ENCODE data around the gene HDDC3. TPM values are rescaled to one million over a fixed set of nuclear protein-coding genes. Genes with fewer than 3 reads are reported as not detected.

The HDDC3 gene
- total RNA-seq (2013): 14.8 TPM
- polyA plus RNA-seq (10 to 100 TPM; 11.6 to 19.7 (median 14.8) TPM), polyA minus RNA-seq (9.7 and 17.2 TPM in 2 replicates), total RNA-seq (0.35 to 7.2 (median 3.4) reads per million in 11 experiments)

- DNase-seq: peak; percentile 81 to 84 (median 82)
- Histone ChIP-seq H3K79me2 (ENCODE audit: insufficient read depth, low read length) (peaks cover 35% of the 10 kb centered on the region), H3K9ac (ENCODE audit: insufficient read depth, low read length, poor library complexity, severe bottlenecking) (peak within 1 kb of the TSS; percentile 77), H4K20me1 (ENCODE audit: insufficient read depth, low read length) (no peaks in the 10 kb centered on the region), H3K4me1 (ENCODE audit: control insufficient read depth in 1 of 2, insufficient read depth in 2 of 2, low read length in 2 of 2) (peaks cover 63 to 87% of the 10 kb centered on the region in 2 donors), H2AFZ (ENCODE audit: insufficient read depth, low read depth, low read length, poor library complexity, severe bottlenecking) (peak within 1 kb of the TSS; percentile 88), H3K9me3 (replicated peaks in 1 of 2; ENCODE audit: control insufficient read depth in 1 of 2, insufficient read depth in 1 of 2, low read length in 2 of 2) (no peaks in the 10 kb centered on the region), H3K27me3 (ENCODE audit: control insufficient read depth in 2 of 2, insufficient read depth in 2 of 2, low read length in 2 of 2) (no peaks in the 10 kb centered on the region), H3K36me3 (replicated peaks in 1 of 2; ENCODE audit: control insufficient read depth in 1 of 2, insufficient read depth in 2 of 2, low read length in 2 of 2) (no peaks in the 10 kb centered on the region), H3K27ac (ENCODE audit: low read depth in 1 of 2, low read length in 2 of 2) (peak within 1 kb of the TSS; percentile 81 to 96), H3K4me2 (replicated peaks; ENCODE audit: extremely low read depth, low read length, poor library complexity, severe bottlenecking) (peak within 1 kb of the TSS; percentile 98), H3K4me3 (replicated peaks in 1 of 3; ENCODE audit: low read depth in 2 of 3, low read length in 3 of 3) (peak within 1 kb of the TSS; percentile 51 to 81 (median 63))
- peak within 1 kb of the TSS; percentile 88 to 97 for H3K4me3 Mint-ChIP-seq
- intact Hi-C loops (cut with micrococcal nuclease): loop anchor here in 1 of 2 donors (2.0 to 5.0 kb wide), 2 partner anchors 15 to 35 kb away; no protein-coding TSS in a partner anchor
- peaks cover 10% of the 10 kb centered on the region in 2 donors for H3K36me3 Mint-ChIP-seq
- H3K27ac Mint-ChIP-seq: peak within 1 kb of the TSS; percentile 92 to 97 (median 97)
- peak; percentile 89 for TF ChIP-seq CTCF (IDR thresholded peaks at IDR 0.05)
- under 1% methylated on average over 37 of the region's 52 CpGs for WGBS (ENCODE audit: insufficient coverage)
- peaks cover 0 to 2% (median 0%) of the 10 kb centered on the region in 3 donors for H3K27me3 Mint-ChIP-seq (ENCODE audit: low read depth in 3 of 3)
- H3K9me3 Mint-ChIP-seq: no peaks in the 10 kb centered on the region
- peaks cover 53% of the 10 kb centered on the region for H3K4me1 Mint-ChIP-seq
Measured at GRCh38 chr15:90931828-90932659, at the start of gene HDDC3. TSS of gene HDDC3 (minus strand) at chr15:90932549. CDS start at chr15:90932540, 9 bp downstream.

- H3K9me3 Mint-ChIP-seq: no peaks in the 10 kb centered on the region
- Histone ChIP-seq H4K20me1 (ENCODE audit: insufficient read depth, low read length) (no peaks in the 10 kb centered on the region), H3K79me2 (ENCODE audit: insufficient read depth, low read length) (peaks cover 61% of the 10 kb centered on the region), H3K4me1 (ENCODE audit: control insufficient read depth in 1 of 2, insufficient read depth in 2 of 2, low read length in 2 of 2) (peaks cover 12 to 14% of the 10 kb centered on the region in 2 donors), H3K36me3 (replicated peaks in 1 of 2; ENCODE audit: control insufficient read depth in 1 of 2, insufficient read depth in 2 of 2, low read length in 2 of 2) (peaks cover 16 to 41% of the 10 kb centered on the region in 2 donors), H3K27ac (ENCODE audit: low read depth in 1 of 2, low read length in 2 of 2) (peak overlapping the region; percentile 38 to 78), H2AFZ (ENCODE audit: insufficient read depth, low read depth, low read length, poor library complexity, severe bottlenecking) (peak overlapping the region; percentile 36), H3K4me2 (replicated peaks; ENCODE audit: extremely low read depth, low read length, poor library complexity, severe bottlenecking) (peak overlapping the region; percentile 52), H3K27me3 (ENCODE audit: control insufficient read depth in 2 of 2, insufficient read depth in 2 of 2, low read length in 2 of 2) (no peaks in the 10 kb centered on the region), H3K4me3 (replicated peaks in 1 of 3; ENCODE audit: low read depth in 2 of 3, low read length in 3 of 3) (peak overlapping the region in 1 of 3 experiments; percentile 43), H3K9me3 (replicated peaks in 1 of 2; ENCODE audit: control insufficient read depth in 1 of 2, insufficient read depth in 1 of 2, low read length in 2 of 2) (no peaks in the 10 kb centered on the region), H3K9ac (ENCODE audit: insufficient read depth, low read length, poor library complexity, severe bottlenecking) (no peak overlapping the region)
- TF ChIP-seq CTCF (IDR thresholded peaks at IDR 0.05): no peak
- H3K27ac Mint-ChIP-seq: peak overlapping the region; percentile 78 to 95 (median 93)
- peak overlapping the region; percentile 29 to 51 for H3K4me3 Mint-ChIP-seq
- no peaks in the 10 kb centered on the region for H3K27me3 Mint-ChIP-seq (ENCODE audit: low read depth in 3 of 3)
- 100% methylated on average over 4 of the region's 5 CpGs for WGBS (ENCODE audit: insufficient coverage)
- H3K4me1 Mint-ChIP-seq: peaks cover 19% of the 10 kb centered on the region
- intact Hi-C loops (cut with micrococcal nuclease): no loop called here
- DNase-seq: peak; percentile 57 to 81 (median 73)
- H3K36me3 Mint-ChIP-seq: peaks cover 29 to 51% of the 10 kb centered on the region in 2 donors
Measured at GRCh38 chr15:90982135-90982534, 49.8 kb upstream of the HDDC3 start.
